Effector CD4-positive, alpha-beta T cell (primary cell): ENCODE measurements around the gene RALGDS.
"Not testable (repeated sequence)": the region's sequence is repeated elsewhere in the genome, so short reads cannot be mapped to it uniquely, and the experiment has no call there.

Experiments
- DNase-seq: peaks from one replicate; pipeline ENCODE4 v3.0.0-alpha.2; 2020

The RALGDS gene

GRCh38 chr9:133064241-133065069 lies 56.6 kb downstream of the RALGDS start:
- no peak for DNase-seq

DNA sequence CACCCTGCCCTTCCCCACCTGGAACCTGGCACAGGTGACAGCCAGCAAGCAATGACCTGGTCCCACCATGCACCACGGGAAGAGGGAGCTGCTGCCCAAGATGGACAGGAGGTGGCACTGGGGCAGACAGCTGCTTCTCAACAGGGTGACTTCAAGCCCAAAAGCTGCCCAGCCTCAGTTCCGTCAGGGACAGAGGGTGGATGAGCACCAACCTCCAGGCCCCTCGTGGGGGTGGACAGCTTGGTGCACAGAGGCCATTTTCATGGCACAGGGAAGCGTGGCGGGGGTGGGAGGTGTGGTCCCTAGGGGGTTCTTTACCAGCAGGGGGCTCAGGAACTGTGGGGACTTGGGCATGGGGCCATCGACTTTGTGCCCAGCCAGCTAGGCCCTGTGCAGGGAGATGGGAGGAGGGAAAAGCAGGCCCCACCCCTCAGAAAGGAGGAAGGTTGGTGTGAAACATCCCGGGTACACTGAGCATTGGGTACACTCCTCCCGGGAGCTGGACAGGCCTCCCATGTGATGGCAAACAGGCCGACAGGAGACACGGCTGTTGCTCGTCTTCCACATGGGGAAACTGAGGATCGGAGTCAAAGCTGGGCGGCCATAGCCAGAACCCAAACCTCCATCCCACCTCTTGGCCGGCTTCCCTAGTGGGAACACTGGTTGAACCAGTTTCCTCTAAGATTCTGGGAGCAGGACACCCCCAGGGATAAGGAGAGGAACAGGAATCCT lies 57.4 kb downstream of the RALGDS start:
- no peak for DNase-seq

DNA sequence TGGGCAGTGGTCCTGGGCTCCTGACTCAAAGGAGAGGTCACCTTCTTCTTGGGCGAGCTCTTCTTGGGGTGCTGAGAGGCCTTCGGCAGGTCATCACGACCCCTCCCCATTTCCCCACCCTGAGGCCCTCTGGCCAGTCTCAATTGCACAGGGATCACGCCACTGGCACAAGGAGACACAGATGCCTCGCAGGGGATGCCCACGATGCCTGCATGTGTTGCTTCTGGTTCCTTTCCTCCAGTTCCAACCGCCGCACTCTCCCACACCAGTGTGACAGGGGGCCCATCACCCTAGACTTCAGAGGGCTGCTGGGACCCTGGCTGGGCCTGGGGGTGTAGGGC lies 57.9 kb downstream of the RALGDS start:
- no peak for DNase-seq

DNA sequence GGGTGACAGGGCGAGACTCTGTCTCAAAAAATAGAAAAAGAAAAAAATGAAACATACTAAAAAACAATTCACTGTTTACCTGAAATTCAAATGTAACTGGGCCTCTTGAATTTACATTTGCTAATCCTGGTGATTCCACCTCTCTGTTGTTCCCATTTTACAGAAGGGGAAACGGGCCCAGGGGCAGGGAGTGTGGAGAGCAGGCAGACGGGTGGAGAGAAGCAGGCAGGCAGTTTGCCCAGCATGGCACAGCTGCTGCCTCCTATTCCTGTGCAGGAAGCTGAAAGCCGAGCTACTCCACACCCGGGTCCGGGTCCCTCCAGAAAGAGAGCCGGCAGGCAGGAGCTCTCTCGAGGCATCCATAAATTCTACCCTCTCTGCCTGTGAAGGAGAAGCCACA lies 58.5 kb downstream of the RALGDS start:
- not testable (repeated sequence) for DNase-seq

- not testable (repeated sequence) for DNase-seq
These were observed 59.3 kb downstream of the RALGDS start, which contains the start of gene CEL for GRCh38 chr9:133061764-133062145. CEL (plus strand) TSS chr9:133061981; CDS start chr9:133062003, 22 bp downstream.

- DNase-seq, result not testable (repeated sequence)
These were observed 59.8 kb downstream of the RALGDS start for GRCh38 chr9:133061019-133061763.

GRCh38 chr9:133060417-133060841 lies 60.6 kb downstream of the RALGDS start:
- no peak for DNase-seq

DNA sequence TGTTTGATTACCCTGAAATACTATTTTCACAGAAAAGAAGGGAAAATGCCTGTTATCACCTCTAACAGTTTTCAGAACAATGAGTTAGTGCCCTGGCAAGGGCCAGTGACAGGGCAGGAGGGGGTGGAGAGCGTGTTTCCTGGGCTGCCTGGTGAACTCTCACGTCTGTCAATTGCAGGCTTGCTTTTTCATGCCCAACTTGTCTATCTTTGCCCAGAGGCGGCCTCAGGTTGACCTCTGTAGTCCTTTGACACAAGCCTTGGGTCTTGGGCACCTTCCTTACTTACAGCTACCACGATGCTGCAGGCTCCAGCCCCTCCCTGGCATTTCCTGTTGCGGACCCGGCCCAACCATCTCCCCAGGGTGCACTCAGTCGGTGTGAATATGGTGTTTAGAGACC lies 61.4 kb downstream of the RALGDS start:
- no peak for DNase-seq

DNA sequence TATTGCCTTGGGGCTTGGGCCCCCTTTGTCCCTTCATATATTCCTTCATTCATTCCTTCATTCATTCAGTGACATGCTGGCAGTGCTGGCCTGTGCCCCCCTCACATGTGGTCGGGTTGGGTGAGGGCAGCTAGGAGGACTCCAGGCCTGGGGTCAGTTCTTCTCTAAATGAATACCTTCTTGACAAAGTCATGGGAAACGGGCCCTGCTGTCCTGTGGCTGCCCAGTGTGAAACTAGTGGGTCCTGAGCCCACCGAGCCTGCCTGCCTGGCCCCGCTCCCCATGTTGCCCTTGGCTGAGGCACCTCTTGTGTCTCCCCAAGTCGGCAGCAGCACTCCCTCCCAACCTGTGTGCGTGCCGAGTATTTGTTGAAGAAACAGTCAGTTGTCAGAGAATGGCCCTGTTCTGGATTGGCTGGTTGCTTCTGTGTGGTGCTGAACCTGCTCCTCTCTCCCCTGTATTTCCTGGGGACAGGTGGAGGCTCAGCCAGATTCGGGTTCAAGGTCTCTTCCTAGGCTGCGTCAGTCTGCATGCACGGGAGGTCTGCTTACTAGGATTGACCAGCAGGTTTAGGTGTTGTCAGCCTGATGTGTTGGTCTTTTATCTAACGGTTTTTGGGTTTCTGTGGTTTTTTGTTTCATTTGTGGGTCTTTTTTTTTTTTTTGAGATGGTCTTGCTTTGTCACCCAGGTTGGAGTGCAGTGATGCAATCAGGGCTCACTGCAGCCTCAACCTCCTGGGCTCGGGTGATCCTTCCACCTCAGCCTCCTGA lies 62.3 kb downstream of the RALGDS start:
- DNase-seq, result no peak

DNA sequence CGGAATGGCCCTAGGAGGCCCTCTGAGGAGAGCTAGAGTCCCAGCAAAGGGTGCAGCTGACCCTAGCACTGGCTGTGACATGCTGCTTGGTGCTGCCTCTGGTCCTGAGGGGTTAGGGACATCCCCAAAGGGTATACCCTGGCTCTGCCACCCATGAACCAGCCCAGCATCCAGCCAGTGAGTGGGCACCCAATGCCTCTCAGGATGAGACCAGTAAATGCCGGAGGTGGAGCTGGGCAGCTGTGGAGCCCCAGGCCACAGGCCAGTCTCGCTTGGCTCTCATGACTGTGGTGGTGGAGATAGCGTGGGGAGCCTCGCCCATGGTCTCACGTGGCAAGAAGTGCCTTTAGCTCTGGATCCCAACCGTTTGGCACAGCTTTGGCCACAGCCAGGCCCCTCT lies 63.0 kb downstream of the RALGDS start:
- DNase-seq, result no peak

DNA sequence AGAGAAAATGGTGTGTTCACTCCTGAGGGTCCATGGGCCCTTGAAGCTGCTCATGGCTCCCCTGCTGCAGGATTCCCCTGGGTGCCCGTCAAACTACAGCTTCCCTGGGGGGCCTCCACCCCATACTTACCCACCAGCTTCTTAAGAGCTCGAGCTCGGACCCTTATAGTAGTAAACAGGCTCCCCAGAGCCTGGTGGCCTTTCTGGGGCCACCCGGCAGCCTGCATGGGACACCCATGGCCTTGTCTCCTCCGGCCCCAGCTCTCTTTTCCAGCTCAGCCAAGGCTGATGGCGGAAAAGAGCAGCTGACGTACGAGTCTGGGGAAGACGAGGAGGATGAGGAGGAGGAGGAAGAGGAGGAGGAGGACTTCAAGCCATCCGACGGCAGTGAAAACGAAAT lies 63.5 kb downstream of the RALGDS start:
- no peak for DNase-seq

DNA sequence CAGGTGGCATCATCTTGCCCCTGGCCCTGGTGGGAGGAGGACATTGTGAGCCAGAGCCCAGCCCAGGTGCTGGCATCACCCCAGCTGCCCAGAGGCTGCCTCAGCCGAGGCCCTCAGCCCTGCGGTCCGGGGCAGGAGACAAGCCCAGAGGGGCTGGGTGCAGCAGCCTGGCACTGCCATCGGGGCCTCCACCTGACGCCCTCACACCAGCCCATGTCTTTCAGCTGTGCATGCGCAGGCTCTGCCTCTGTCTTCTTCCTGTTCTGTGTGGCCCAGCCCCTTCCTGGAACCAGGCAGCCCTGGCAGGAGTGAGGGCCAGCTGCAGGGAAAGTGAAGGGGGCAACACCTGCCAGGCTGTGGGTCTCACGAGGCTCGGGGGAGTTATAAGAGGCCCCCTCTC lies 64.0 kb downstream of the RALGDS start:
- DNase-seq, result no peak

GRCh38 chr9:133056533-133056932 lies 64.5 kb downstream of the RALGDS start:
- no peak for DNase-seq

- no peak for DNase-seq
These were observed 65.1 kb downstream of the RALGDS start for GRCh38 chr9:133055788-133056420.

- no peak for DNase-seq
These were observed 66.1 kb downstream of the RALGDS start for GRCh38 chr9:133054966-133055365.

DNA sequence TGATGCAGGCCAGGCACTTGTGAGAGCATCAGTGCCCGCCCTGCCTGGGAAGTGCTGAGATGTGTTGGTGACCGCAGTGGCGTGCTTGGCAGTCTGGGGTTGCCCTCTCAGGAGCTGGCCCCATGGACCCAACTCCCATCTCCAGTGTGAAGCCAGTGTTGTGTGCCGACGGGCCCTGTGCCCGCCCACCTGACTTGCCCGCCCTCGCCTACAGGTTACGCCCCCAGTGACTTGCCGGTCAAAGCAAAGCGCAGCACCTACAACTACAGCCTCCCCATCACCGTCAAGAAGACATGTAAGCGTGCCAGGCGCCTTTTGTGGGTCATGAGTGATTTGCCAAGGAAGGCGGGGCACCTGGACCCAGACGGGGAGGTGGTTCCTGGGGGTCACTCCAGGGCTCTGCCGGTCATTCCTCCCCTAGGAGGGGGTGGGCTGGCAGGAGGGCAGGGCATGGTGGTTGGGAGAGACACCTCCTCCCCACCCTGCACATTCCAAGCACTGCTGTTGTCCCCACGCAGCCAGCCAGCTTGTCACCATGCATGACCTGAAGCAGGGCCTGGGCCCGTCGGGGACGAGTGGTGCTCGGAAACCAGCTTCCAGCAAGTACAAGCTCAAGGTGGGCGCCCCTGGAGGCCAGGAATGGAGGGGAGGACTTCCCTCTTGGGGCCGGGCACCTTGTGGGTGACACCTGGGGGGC lies 66.7 kb downstream of the RALGDS start:
- no peak for DNase-seq

DNA sequence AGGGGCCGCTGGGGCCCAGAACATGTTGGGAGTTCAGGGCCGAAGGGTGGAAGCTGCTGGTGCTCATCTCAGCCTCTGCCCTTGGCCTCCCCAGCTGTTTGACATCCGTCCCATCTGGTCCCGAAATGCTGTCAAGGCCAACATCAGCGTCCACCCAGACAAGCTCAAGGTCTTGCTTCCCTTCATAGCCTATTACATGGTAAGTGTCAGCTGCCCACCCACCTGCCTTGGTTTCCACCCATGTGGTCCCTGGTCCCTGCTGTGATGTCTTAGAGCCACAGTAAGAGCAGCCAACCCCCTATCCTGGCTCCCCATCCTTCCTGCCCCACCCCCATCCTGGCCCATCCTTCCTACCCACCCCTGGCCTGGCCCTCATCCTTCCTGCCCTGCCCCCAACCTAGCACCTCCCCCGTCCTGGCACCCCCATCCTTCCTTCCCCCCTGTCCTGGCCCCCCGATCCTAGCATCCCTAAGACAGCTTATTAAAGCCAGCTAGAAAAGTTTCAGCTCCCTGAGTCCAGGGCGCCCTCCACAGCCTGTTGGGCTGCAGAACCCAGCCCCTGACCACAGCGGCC lies 69.0 kb downstream of the RALGDS start:
- DNase-seq, result no peak

GRCh38 chr9:133051281-133051900 lies 69.6 kb downstream of the RALGDS start:
- DNase-seq, result no peak

GRCh38 chr9:133050781-133051180 lies 70.3 kb downstream of the RALGDS start:
- no peak for DNase-seq

DNA sequence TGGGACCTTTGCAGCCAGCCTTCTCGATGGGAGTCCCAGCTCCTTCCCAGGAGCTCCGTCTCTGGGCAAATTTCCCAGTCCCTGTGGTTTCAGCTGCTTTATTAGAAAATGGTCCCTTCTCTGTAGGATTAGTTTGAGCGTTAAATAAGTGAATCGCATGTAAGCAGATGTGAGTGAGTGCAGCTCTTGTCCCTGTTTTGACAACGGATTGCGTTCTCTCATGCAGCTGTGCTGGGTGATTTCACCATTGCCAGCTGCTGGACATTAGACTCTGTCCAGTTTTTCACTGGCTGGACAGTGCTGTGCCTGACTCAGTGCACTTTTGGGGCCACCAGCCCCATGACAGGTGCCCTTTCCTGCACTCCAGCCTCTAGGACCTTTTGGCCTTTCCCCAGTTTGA lies 70.9 kb downstream of the RALGDS start:
- DNase-seq, result no peak

- no peak for DNase-seq
These were observed 72.0 kb downstream of the RALGDS start for GRCh38 chr9:133049043-133049442.
